Testis (tissue), 2 donors: ENCODE data around the gene VWA1.

ENCODE experiments used
- CTCF ChIP-seq, 3 experiments: fragments of 450-650 bp in 2 of 3; fragments of 200-600 bp in 1 of 3; sonication (generic) in 1 of 3; IDR thresholded peaks; one replicate each; pipeline ENCODE4 v1.5.1; 2016 to 2019; ENCODE audit warnings: antibody characterized with exemption in 3 of 3, mild to moderate bottlenecking in 2 of 3, moderate library complexity in 1 of 3
- POLR2A ChIP-seq: fragments of 450-650 bp; IDR thresholded peaks from one replicate; pipeline ENCODE4 v1.6.1; 2017; ENCODE audit warnings: antibody characterized with exemption, mild to moderate bottlenecking, moderate library complexity

- TF ChIP-seq POLR2A (no peak), CTCF (IDR thresholded peaks at IDR 0.05) (no peak)
These were observed 580 bp downstream of the VWA1 start for GRCh38 chr1:1435911-1436629.
